HG03103 (cell line): Measurements from ENCODE around the gene KCNQ5.

ENCODE experiments used
- ATAC-seq: cut with Tn5 transposase; IDR thresholded peaks from one replicate; pipeline ENCODE4 v1.9.1; 2021; ENCODE audit warnings: low read depth; ENCODE audit not compliant: unreplicated experiment

Gene KCNQ5

GRCh38 chr6:72941263-72941662 lies 319.4 kb downstream of the KCNQ5 start:
- ATAC-seq, result no peak

- no peak for ATAC-seq
Observed at GRCh38 chr6:72941751-72942150, 319.9 kb downstream of the KCNQ5 start.

DNA sequence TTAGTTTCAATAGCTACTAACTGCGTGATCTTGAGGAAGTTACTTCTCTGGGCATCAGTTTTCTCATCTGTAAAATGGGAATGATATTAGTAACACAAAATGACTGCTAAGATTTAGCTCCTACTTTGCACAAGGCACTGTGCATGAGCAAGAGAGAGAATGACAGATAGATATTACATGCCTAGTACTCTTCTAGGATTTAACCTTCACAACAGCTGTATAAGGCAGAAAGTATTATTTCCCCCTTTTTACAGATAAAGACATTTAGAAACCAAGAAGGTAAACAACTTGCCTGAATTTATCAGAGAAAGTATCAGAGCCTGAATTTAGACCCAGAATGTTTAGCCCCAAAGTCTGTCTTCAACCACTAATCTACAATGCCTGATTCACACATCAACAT lies 321.8 kb downstream of the KCNQ5 start:
- no peak for ATAC-seq

GRCh38 chr6:72944660-72945059 lies 322.8 kb downstream of the KCNQ5 start:
- no peak for ATAC-seq

DNA sequence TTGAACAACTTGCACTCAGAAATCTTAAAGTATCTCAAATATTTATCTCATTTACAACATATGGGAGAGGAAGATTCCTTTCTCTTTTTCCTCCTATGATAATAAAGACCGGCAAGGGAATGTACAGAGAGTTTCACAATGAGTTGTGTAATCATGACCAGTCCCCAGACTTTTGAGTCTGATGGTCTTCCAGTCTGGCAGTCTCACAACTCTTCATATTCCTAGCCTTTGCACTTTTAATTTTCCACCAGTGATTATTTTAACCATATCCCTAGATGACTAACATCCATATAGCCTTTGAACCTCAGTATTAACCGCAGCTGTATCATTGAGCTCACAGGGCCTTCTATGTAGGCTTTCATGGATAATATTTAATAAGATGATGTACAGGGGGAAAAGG lies 324.9 kb downstream of the KCNQ5 start:
- no peak for ATAC-seq

DNA sequence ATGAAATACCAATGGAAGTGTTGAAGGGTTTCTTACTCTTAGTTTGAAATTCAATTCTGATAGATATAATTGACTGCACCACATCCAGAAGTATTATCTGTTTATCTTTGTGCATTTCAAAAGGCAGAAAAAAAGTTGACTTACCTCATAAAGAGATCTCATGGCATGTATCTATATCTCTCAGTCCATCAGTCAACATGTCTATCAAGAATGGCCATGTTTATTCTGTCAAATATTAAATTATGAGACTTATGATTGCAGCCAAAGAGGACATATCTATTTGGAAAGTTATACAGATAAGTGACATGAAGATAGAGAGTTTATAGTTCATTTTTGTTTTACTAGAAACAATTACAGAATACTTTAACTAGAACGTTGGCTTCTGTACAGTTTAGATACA lies 325.7 kb downstream of the KCNQ5 start:
- ATAC-seq, result no peak

- no peak for ATAC-seq
Observed at GRCh38 chr6:72948153-72948552, 326.3 kb downstream of the KCNQ5 start.

GRCh38 chr6:72950114-72950860 lies 328.4 kb downstream of the KCNQ5 start:
- ATAC-seq, result no peak

GRCh38 chr6:72952808-72953630 lies 331.2 kb downstream of the KCNQ5 start:
- no peak for ATAC-seq

DNA sequence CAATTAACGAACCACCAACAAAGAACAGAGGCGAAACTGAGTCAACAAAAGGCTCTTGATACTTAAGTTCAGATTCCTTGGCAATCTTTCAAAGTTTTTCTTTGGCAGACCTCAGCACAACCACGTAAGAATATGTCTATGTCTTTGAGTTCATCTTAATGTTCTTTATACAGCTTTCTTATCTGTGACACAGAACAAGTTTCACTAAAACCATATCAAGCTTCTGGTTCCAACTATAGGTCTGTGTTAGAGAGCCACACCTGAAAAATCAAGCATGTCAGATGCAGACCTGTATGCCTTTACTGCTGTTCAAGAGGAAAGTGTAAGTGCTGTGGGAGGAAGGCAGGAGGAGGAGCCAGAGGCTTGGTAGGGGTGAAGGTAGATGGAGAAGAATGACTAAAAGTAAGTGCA lies 332.1 kb downstream of the KCNQ5 start:
- no peak for ATAC-seq

DNA sequence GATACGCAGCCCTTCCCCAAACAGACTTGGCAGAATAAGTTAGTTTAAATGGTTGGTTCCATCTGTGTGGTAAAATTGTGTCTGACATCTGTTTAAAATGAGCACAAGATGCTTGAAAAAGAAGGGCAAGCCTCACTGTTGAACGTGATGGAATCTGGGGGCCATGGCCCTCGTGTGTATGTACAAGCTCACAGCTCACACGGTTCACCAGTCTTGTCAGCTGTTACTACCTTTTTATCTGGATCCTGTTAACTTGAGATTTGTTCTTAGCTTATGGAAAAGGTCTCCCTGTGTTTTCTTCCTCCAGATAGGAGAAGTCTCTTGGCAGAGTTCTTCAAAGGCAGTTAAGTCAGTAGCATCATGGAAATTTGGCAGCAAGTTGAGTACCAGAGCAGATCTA lies 332.9 kb downstream of the KCNQ5 start:
- no peak for ATAC-seq

DNA sequence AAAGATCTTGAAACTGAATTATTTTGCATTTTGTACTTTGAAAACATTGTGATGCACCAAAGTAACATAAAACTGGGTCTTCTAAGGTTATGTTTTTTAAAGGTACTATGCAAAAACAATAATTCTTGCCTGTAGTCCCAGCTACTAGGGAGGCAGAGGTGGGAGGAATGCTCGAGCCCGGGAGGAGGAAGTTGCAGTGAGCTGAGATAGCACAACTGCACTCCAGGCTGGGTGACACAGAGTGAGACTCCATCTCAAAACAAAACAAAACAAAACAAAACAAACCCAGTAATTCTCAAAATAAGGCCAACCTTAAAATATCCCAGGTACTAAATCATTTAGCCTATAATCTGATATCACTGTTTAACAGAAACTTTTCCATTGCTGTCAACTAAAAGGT lies 333.8 kb downstream of the KCNQ5 start:
- ATAC-seq, result no peak

- ATAC-seq, result no peak
Observed at GRCh38 chr6:72956272-72956671, 334.4 kb downstream of the KCNQ5 start.

- ATAC-seq, result no peak
Observed at GRCh38 chr6:72959821-72960220, 338.0 kb downstream of the KCNQ5 start.

DNA sequence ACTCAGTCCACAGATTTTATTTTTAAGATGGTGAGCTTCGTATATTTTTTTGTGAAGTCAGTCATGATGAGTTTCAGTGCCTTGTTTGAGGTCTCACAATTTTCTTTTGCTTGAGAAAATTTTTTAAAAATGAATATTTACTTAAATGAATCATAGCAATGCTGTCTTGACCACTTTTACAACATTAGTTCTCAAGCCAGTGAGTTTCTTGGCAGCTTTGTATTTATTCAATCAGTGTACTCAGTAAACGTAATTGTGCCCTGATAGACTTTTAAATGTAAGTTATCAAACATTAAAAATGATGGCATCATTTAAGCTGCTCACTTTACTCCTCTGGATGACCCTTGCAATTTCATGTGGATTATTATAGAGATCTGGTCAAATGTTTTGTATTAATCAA lies 342.1 kb downstream of the KCNQ5 start:
- ATAC-seq, result no peak

- ATAC-seq, result no peak
Observed at GRCh38 chr6:72966628-72967280, 344.9 kb downstream of the KCNQ5 start.

DNA sequence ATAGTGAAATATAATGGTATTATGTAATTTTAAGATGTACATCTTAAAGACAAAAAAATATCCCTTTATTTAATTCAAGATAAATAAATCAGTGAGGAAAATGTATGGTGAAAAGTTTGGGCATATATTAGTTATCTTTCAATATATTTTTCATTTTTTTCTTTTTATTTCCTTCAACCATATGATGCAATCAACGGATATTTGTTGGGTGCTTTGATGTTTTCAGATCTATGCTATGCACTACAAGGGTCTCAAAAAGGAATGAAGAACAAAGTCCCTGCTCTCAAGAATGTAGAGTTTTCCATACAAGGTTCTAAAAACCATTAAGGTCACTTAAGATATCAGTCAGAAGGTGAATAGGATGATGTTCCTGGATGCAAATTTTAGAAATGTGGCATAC lies 345.5 kb downstream of the KCNQ5 start:
- ATAC-seq, result no peak

GRCh38 chr6:72968704-72969103 lies 346.8 kb downstream of the KCNQ5 start:
- ATAC-seq, result no peak

DNA sequence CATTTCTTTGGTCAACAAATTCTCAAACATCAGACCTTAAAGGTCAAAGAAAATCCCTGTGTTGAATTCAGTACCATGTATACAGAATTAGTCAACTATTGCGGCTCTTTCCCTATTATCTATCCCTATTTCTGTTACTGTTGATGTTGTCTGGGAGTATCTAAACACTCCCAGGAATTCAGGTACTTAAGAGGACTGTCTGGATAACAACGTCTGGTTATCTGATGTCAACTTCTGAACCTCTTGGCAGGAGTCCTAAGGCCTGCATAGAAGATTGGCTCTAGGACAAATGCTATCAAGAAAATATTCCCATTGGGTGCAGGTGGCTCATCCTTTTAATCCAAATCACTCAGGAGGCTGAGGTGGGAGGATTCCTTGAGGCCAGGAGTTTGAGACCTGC lies 347.8 kb downstream of the KCNQ5 start:
- ATAC-seq, result no peak

GRCh38 chr6:72972579-72972978 lies 350.7 kb downstream of the KCNQ5 start:
- no peak for ATAC-seq

GRCh38 chr6:72974276-72974675 lies 352.4 kb downstream of the KCNQ5 start:
- no peak for ATAC-seq

DNA sequence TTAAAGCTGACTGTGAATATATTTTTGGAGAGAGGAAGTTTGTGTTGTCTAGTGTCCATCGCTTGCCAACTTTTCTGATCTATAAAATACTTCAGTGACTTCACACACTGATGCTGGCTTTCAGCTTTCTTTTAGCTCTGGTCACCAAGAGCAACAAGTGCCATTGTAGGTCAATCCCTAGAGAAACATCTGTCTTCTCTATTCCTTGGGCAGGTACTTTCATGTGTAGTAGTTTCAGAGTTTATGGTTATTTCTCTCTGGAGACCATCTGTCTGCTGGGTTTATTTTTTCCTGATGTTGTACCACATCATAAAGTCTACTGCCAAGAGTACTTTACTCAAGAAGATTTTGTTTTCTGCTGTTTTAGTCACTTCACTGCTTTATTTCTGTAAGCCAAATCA lies 353.5 kb downstream of the KCNQ5 start:
- ATAC-seq, result no peak
